HG03558 (cell line): ENCODE measurements around the gene LYPD4.
"Not testable (repeated sequence)": the region's sequence is repeated elsewhere in the genome, so short reads cannot be mapped to it uniquely, and the experiment has no call there.

Source experiments
- ATAC-seq: cut with Tn5 transposase; IDR thresholded peaks from one replicate; pipeline ENCODE4 v1.9.1; 2021; ENCODE audit warnings: moderate number of reproducible peaks; ENCODE audit not compliant: unreplicated experiment; ENCODE audit errors: extremely low read depth

LYPD4 gene

GRCh38 chr19:41875973-41876372 is 31.5 kb upstream of the LYPD4 start:
- not testable (repeated sequence) for ATAC-seq

- no peak for ATAC-seq
These were observed 28.5 kb upstream of the LYPD4 start for GRCh38 chr19:41872775-41873647.

- no peak for ATAC-seq
These were observed 27.9 kb upstream of the LYPD4 start for GRCh38 chr19:41872384-41872774.

- no peak for ATAC-seq
These were observed 27.3 kb upstream of the LYPD4 start for GRCh38 chr19:41871573-41872383.

GRCh38 chr19:41870401-41870873 is 26.0 kb upstream of the LYPD4 start:
- no peak for ATAC-seq

- ATAC-seq: no peak
These were observed 25.0 kb upstream of the LYPD4 start for GRCh38 chr19:41869374-41869955.

GRCh38 chr19:41868989-41869300 is 24.5 kb upstream of the LYPD4 start:
- no peak for ATAC-seq

GRCh38 chr19:41868120-41868988 is 23.9 kb upstream of the LYPD4 start:
- no peak for ATAC-seq

- ATAC-seq: no peak
These were observed 21.8 kb upstream of the LYPD4 start for GRCh38 chr19:41866284-41866683.

GRCh38 chr19:41864374-41864773 is 19.9 kb upstream of the LYPD4 start:
- ATAC-seq: no peak

- ATAC-seq: no peak
These were observed 18.9 kb upstream of the LYPD4 start for GRCh38 chr19:41863209-41863931.

GRCh38 chr19:41862445-41862986 is 18.0 kb upstream of the LYPD4 start:
- ATAC-seq: no peak

- no peak for ATAC-seq
These were observed 17.4 kb upstream of the LYPD4 start for GRCh38 chr19:41861846-41862245.

- no peak for ATAC-seq
These were observed 16.8 kb upstream of the LYPD4 start for GRCh38 chr19:41861116-41861768.

GRCh38 chr19:41860419-41861115 is 16.1 kb upstream of the LYPD4 start:
- ATAC-seq: no peak

GRCh38 chr19:41859618-41860418 is 15.3 kb upstream of the LYPD4 start, which contains the start of gene RPS19:
Gene RPS19 (plus strand): TSS chr19:41860255. CDS start chr19:41860775, 520 bp downstream.
- ATAC-seq: peak; percentile 54

GRCh38 chr19:41859213-41859617 is 14.7 kb upstream of the LYPD4 start:
- ATAC-seq: no peak
